HEK293T (cell line): Measurements from ENCODE around the gene SPDYE6.

Source experiments
- CTCF ChIA-PET: fragments of 350-600 bp; formaldehyde crosslinking; extraction: SDS; loops from one replicate; lab custom pipeline; 2021; ENCODE audit warnings: antibody characterized with exemption, inconsistent platforms; lab: Yijun Ruan, JAX
- POLR2A ChIA-PET: fragments of 350-600 bp; formaldehyde crosslinking; extraction: SDS; loops from one replicate; lab custom pipeline; 2020; ENCODE audit warnings: antibody characterized with exemption, inconsistent platforms; lab: Yijun Ruan, JAX
- DNase-seq: peaks from one replicate; pipeline ENCODE4 v3.0.0; 2012; ENCODE audit warnings: mixed read lengths; ENCODE audit errors: extremely low spot score
- ARNT ChIP-seq: fragments of 450-650 bp; IDR thresholded peaks from 2 replicates; pipeline ENCODE4 v1.6.1; 2017; ENCODE audit warnings: mild to moderate bottlenecking
- BHLHE40 ChIP-seq: fragments of 450-650 bp; IDR thresholded peaks from 2 replicates; pipeline ENCODE4 v1.6.1; 2016; ENCODE audit warnings: mild to moderate bottlenecking, moderate library complexity, borderline replicate concordance
- CTBP1 ChIP-seq: fragments of 450-650 bp; IDR thresholded peaks from 2 replicates; pipeline ENCODE4 v1.6.1; 2016; ENCODE audit warnings: borderline replicate concordance
- ELF4 ChIP-seq: fragments of 450-650 bp; IDR thresholded peaks from 2 replicates; pipeline ENCODE4 v1.6.1; 2017; ENCODE audit warnings: antibody characterized with exemption
- FOXA1 ChIP-seq: fragments of 450-650 bp; IDR thresholded peaks from 2 replicates; pipeline ENCODE4 v1.6.1; 2016; ENCODE audit warnings: mild to moderate bottlenecking
- FOXK2 ChIP-seq: fragments of 450-650 bp; IDR thresholded peaks from 2 replicates; pipeline ENCODE4 v1.6.1; 2016; ENCODE audit warnings: mild to moderate bottlenecking
- FOXM1 ChIP-seq: fragments of 450-650 bp; IDR thresholded peaks from 2 replicates; pipeline ENCODE4 v1.6.1; 2017; ENCODE audit warnings: mild to moderate bottlenecking, borderline replicate concordance
- HDGF ChIP-seq: fragments of 450-650 bp; IDR thresholded peaks from 2 replicates; pipeline ENCODE4 v1.6.1; 2017; ENCODE audit warnings: antibody characterized with exemption, borderline replicate concordance
- L3MBTL2 ChIP-seq: fragments of 450-650 bp; conservative IDR thresholded peaks from 2 replicates; pipeline ENCODE4 v1.6.1; 2016; ENCODE audit warnings: mild to moderate bottlenecking
- LEF1 ChIP-seq: fragments of 450-650 bp; IDR thresholded peaks from 2 replicates; pipeline ENCODE4 v1.6.1; 2017; ENCODE audit warnings: mild to moderate bottlenecking, borderline replicate concordance
- NFRKB ChIP-seq: fragments of 450-650 bp; IDR thresholded peaks from 2 replicates; pipeline ENCODE4 v1.6.1; 2016; ENCODE audit warnings: mild to moderate bottlenecking, moderate library complexity
- SP1 ChIP-seq: fragments of 450-650 bp; IDR thresholded peaks from 2 replicates; pipeline ENCODE4 v1.6.1; 2017
- SUZ12 ChIP-seq: fragments of 450-650 bp; IDR thresholded peaks from 2 replicates; pipeline ENCODE4 v1.6.1; 2016; ENCODE audit warnings: mild to moderate bottlenecking
- TARDBP ChIP-seq: fragments of 450-650 bp; IDR thresholded peaks from 2 replicates; pipeline ENCODE4 v1.6.1; 2016
- ZNF384 ChIP-seq: fragments of 450-650 bp; IDR thresholded peaks from 2 replicates; pipeline ENCODE4 v1.6.1; 2016
- TF ChIP-seq, protein P1 (sequence below): fragments of 450-650 bp; IDR thresholded peaks from 2 replicates; pipeline ENCODE4 v1.6.1; 2016

Gene SPDYE6

DNA sequence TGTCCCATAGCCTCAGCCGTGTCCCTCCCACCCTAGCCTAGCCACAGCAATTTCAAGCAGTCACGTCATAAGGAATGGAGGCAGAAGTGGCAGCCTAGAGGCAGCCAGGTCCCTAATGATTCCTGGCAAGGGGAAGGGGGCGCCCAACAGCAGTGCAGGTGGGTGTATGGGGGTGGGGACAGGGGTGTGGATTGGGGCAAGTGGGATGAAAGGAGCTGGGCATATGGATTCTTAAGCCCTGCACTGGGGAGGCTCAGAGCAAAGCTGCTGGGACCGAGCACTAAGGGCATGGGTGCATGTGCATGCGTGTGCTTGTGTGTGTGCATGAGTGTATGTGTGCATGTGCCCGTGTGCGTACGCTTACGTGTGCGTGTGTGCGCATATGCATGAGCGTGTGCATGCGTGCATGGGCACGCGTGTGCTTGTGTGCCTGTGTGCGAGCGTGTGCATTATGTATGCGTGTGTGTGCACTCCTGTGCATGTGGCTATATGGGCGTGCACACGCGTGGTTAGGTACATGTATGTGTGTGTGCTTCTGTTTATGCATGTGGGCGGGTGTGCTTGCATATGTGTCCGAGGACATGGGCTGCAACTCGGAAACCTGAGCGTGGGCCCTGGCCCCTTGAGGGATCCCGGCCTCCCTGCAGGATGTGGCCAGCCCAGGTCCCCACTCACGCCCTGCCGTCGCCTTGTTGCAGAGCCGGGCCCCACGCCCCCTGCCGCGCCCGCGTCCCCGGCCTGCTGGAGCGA, 35.5 kb downstream of the SPDYE6 start:
- DNase-seq, result no peak
- POLR2A ChIA-PET, result no interaction called here
- CTCF ChIA-PET, result interaction anchor here (1.4 kb wide), 1 partner anchor 11 kb away, joined by 4 read pairs; no protein-coding TSS in a partner anchor
- TF ChIP-seq SUZ12 (no peak), L3MBTL2 (no peak), LEF1 (no peak)
- TF ChIP-seq, protein P1, sequence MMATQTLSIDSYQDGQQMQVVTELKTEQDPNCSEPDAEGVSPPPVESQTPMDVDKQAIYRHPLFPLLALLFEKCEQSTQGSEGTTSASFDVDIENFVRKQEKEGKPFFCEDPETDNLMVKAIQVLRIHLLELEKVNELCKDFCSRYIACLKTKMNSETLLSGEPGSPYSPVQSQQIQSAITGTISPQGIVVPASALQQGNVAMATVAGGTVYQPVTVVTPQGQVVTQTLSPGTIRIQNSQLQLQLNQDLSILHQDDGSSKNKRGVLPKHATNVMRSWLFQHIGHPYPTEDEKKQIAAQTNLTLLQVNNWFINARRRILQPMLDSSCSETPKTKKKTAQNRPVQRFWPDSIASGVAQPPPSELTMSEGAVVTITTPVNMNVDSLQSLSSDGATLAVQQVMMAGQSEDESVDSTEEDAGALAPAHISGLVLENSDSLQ, result no peak

DNA sequence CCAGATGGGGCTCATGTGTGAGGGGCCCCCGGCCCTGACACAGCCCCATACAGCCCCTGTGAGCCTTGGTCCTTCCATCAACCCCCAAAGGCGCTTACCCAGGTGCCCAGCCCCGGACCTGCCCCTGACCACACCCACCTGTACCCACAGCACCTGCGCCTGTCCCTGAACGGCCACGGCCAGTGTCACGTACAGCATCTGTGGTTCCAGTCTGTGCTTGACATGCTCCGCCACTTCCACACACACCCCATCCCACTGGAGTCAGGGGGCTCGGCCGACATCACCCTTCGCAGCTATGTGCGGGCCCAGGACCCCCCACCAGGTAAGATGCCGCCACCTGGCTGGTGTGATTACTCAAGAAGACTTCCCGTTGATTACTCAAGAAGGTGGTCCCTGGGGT, 36.1 kb downstream of the SPDYE6 start:
- TF ChIP-seq CTBP1, result no peak
- no peak for TF ChIP-seq FOXA1
- TF ChIP-seq L3MBTL2, result no peak
- CTCF ChIA-PET, result no interaction called here
- no peak for DNase-seq
- POLR2A ChIA-PET, result no interaction called here

DNA sequence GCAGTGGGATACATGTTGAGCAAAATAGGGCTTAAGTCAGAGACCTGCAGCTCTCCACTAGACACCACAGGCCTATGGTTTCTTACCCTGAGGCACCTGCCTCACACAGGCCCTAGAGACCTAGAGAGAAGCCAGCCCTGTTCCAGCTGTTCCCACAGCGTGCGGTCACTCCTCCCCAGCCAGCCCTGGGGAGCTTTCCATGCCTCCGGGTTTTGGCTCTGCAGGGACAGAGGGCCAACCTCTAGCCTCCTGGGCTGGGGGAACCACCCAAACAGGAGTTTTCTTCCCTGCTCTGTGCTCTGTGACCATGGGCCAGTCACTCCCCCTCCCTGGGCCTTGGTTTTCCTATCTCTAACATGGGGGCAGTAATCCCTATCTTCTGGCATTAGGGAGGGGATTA, 36.6 kb downstream of the SPDYE6 start:
- no peak for DNase-seq
- ChIA-PET POLR2A (no interaction called here), CTCF (no interaction called here)
- TF ChIP-seq SP1, result no peak
- no peak for TF ChIP-seq CTBP1
- no peak for TF ChIP-seq SUZ12
- no peak for TF ChIP-seq FOXA1
- TF ChIP-seq ZNF384, result no peak
- TF ChIP-seq, protein P1, result no peak
- no peak for TF ChIP-seq BHLHE40

DNA sequence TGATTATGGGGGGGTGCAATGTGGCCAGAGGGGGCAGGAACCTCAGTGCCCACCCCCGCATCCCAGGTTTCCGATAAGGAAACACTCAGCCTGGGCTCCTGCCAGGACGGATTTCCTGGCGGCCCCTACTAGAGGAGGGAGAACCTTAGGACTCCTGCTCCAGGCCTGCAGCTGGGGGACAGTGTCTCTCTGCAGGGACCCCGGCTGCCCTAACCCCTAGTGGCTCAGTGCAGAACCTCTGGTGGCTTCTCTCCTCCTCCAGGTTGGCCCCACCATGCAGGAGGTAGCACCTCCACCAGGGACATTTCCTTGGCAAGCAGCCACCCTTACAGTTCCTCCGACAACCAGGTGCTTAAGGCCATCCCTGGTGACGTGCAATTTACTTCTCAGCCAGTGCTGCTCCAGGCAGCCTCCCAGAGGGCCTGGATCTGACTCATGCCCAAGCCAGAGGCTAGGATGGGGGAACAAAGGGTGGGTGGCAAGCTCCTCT, 37.7 kb downstream of the SPDYE6 start:
- POLR2A ChIA-PET, result no interaction called here
- TF ChIP-seq L3MBTL2, result no peak
- no peak for TF ChIP-seq NFRKB
- no peak for TF ChIP-seq SUZ12
- no peak for TF ChIP-seq BHLHE40
- TF ChIP-seq TARDBP, result no peak
- TF ChIP-seq CTBP1, result no peak
- TF ChIP-seq FOXM1, result no peak
- TF ChIP-seq SP1, result no peak
- no peak for DNase-seq
- CTCF ChIA-PET, result no interaction called here

DNA sequence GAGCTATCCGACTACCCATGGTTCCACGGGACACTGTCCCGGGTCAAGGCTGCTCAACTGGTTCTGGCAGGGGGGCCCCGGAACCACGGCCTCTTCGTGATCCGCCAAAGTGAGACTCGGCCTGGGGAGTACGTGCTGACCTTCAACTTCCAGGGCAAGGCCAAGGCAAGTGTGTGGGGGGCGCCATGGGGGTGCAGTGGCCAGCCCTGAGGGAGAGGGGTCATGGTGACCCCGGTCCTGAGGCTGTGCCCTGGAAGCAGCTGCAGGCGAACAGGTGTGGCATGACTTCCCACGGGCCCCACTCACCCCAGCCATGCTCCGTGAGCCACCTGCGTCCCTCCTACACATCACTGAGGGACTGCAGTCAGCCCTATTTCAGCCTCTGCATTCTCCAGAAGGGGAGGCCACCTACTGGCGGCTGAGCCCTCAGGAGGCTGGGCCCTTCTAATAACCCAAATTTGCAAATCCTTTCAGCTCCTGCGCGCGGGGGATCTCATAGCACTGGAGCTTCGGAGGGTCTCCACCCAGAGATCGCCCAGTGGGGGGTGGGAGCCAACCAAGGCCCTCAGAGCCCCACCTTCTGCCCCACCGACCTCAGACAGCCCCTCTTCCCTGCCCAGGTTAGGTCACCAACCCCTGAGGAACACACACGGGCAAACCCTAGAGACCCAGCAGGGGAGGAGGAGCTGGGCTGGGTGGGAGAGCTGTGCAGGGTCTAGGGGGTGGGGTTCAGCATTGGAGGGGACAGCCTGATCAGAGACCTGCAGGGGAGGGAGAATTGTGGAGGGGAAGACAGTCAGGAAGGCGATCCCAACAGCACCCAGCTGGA, 38.8 kb downstream of the SPDYE6 start:
- TF ChIP-seq ZNF384 (no peak), LEF1 (no peak), ARNT (no peak), FOXA1 (no peak)
- no peak for DNase-seq
- CTCF ChIA-PET, result no interaction called here
- POLR2A ChIA-PET, result no interaction called here

DNA sequence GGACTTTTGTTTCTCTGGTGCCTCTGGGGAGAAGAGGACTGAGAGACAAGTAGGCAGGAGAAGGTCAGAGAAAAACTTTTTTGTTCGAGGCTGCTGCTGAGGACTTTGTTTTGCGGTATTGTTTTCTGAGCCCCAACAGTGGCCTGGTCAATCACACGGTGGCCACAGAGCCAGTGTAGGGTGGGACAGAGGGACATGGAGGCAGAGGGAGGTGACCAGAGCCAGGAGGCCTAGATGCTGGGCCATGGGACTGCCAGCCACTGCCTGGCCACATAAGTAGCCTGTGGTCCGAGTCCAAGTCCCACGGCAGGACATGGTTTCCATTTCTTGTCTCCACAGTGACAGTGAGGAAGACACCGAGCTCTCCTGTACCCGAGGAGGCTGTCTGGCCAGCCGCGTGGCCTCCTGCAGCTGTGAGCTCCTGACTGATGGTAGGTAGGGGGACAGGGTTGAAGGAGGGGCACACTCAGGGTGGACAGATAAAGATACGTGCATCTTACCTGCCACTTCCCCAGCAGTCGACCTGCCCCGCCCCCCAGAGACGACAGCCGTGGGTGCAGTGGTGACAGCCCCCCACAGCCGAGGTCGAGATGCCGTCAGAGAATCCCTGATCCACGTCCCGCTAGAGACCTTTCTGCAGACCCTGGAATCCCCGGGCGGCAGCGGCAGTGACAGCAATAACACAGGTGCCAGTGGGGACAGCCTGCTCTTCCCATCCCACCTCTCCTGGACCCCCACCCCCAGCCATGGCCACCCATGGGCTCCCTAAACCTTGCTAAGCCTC, 42.1 kb downstream of the SPDYE6 start:
- no peak for TF ChIP-seq CTBP1
- no peak for TF ChIP-seq L3MBTL2
- TF ChIP-seq, protein P1, result no peak
- TF ChIP-seq FOXA1, result no peak
- TF ChIP-seq SP1, result no peak
- no peak for TF ChIP-seq LEF1
- no peak for TF ChIP-seq BHLHE40
- no peak for TF ChIP-seq FOXK2
- no peak for TF ChIP-seq TARDBP
- TF ChIP-seq FOXM1, result no peak
- no peak for TF ChIP-seq NFRKB
- no peak for TF ChIP-seq SUZ12
- no peak for TF ChIP-seq HDGF
- TF ChIP-seq ZNF384, result no peak
- TF ChIP-seq ELF4, result no peak
- CTCF ChIA-PET, result no interaction called here
- DNase-seq, result no peak
- POLR2A ChIA-PET, result no interaction called here
